Smooth muscle cell (in vitro differentiated cells): Measurements from ENCODE around the gene EIPR1. TPM values are rescaled to one million over a fixed set of nuclear protein-coding genes. Genes with fewer than 3 reads are reported as not detected.

Source experiments
- DNase-seq: peaks from one replicate; lab custom pipeline; 2025; ENCODE audit not compliant: unreplicated experiment; lab: John Stamatoyannopoulos, UW
- H2AFZ ChIP-seq: fragments of 200-600 bp; sonication (generic); 2 replicates; pipeline ENCODE4 v1.6.0; 2016; ENCODE audit warnings: antibody characterized with exemption, low read depth, mild to moderate bottlenecking
- H3F3A ChIP-seq: fragments of 200-600 bp; sonication (generic); 2 replicates; pipeline ENCODE4 v1.6.0; 2017; ENCODE audit warnings: antibody characterized with exemption, low read depth
- H3K27ac ChIP-seq: fragments of 200-600 bp; sonication (generic); 2 replicates; pipeline ENCODE4 v1.5.1; 2016; ENCODE audit warnings: low read depth, mild to moderate bottlenecking
- H3K27me3 ChIP-seq: fragments of 200-600 bp; sonication (generic); 2 replicates; pipeline ENCODE4 v1.6.1; 2016; ENCODE audit warnings: low read depth, mild to moderate bottlenecking
- H3K36me3 ChIP-seq: fragments of 200-600 bp; sonication (generic); 2 replicates; pipeline ENCODE4 v1.5.1; 2016; ENCODE audit warnings: low read depth
- H3K4me1 ChIP-seq: fragments of 200-600 bp; sonication (generic); 2 replicates; pipeline ENCODE4 v1.5.1; 2016; ENCODE audit warnings: low read depth
- H3K4me2 ChIP-seq: fragments of 200-600 bp; sonication (generic); 2 replicates; pipeline ENCODE4 v1.6.0; 2016; ENCODE audit warnings: mild to moderate bottlenecking
- H3K4me3 ChIP-seq: fragments of 200-600 bp; sonication (generic); 2 replicates; pipeline ENCODE4 v1.5.1; 2016; ENCODE audit warnings: mild to moderate bottlenecking
- H3K79me2 ChIP-seq: fragments of 200-600 bp; sonication (generic); 2 replicates; pipeline ENCODE4 v1.6.0; 2016; ENCODE audit warnings: low read depth, mild to moderate bottlenecking
- H3K9ac ChIP-seq: fragments of 200-600 bp; sonication (generic); 2 replicates; pipeline ENCODE4 v1.6.0; 2016; ENCODE audit warnings: low read depth
- H3K9me3 ChIP-seq: fragments of 200-600 bp; sonication (generic); replicated peaks from 2 replicates; pipeline ENCODE4 v1.5.1; 2016; ENCODE audit warnings: low read depth
- H4K20me1 ChIP-seq: fragments of 200-600 bp; sonication (generic); 2 replicates; pipeline ENCODE4 v1.6.0; 2016; ENCODE audit warnings: low read depth
- CTCF ChIP-seq: fragments of 200-600 bp; sonication (generic); IDR thresholded peaks from 2 replicates; pipeline ENCODE4 v1.5.1; 2017; ENCODE audit warnings: borderline replicate concordance, mild to moderate bottlenecking, antibody characterized with exemption; ENCODE audit not compliant: insufficient read depth, poor library complexity, severe bottlenecking
- WGBS: methylation state at CpG from one replicate; pipeline ENCODE4 v1.1.7; 2016; ENCODE audit warnings: low lambda C conversion rate; 5-methylcytosine and 5-hydroxymethylcytosine counted together
- polyA plus RNA-seq: library from polyadenylated mRNA; unstranded; fragments of >200 nt; fragmentation: Nextera tagmentation; extraction: Ambion mirVana; gene quantifications from 2 replicates; pipeline ENCODE4 v1.2.1, GENCODE V29; 2016
- total RNA-seq: library from RNA; depleted of rRNA; stranded (reverse); fragments of >200 nt; gene quantifications from 2 replicates; pipeline ENCODE4 v1.2.3, GENCODE V29; 2014

Gene EIPR1
- total and polyA plus RNA-seq, 2 experiments from 2014 or later: 18.5 to 23.1 TPM

GRCh38 chr2:3208591-3208990 lies 169.0 kb downstream of the EIPR1 start:
- Histone ChIP-seq H4K20me1 (no peaks in the 10 kb centered on the region), H3K79me2 (no peaks in the 10 kb centered on the region), H2AFZ (no peak overlapping the region), H3K27me3 (no peaks in the 10 kb centered on the region), H3K27ac (no peak overlapping the region), H3K4me1 (no peaks in the 10 kb centered on the region), H3K36me3 (no peaks in the 10 kb centered on the region), H3K9me3 (no peaks in the 10 kb centered on the region), H3K4me2 (no peak overlapping the region), H3K4me3 (no peak overlapping the region), H3K9ac (no peak overlapping the region), H3F3A (no peaks in the 10 kb centered on the region)
- WGBS: 98% methylated on average over 12 of the region's 12 CpGs
- TF ChIP-seq CTCF: no peak
- no peak for DNase-seq

- Histone ChIP-seq H3K27ac (no peak overlapping the region), H3K4me2 (no peak overlapping the region), H3K9me3 (no peaks in the 10 kb centered on the region), H3K9ac (no peak overlapping the region), H3F3A (no peaks in the 10 kb centered on the region), H3K4me1 (no peaks in the 10 kb centered on the region), H2AFZ (no peak overlapping the region), H4K20me1 (no peaks in the 10 kb centered on the region), H3K27me3 (no peaks in the 10 kb centered on the region), H3K79me2 (no peaks in the 10 kb centered on the region), H3K36me3 (no peaks in the 10 kb centered on the region), H3K4me3 (no peak overlapping the region)
- no peak for DNase-seq
- WGBS: 94% methylated on average over 5 of the region's 5 CpGs
- TF ChIP-seq CTCF: no peak
These were observed 169.4 kb downstream of the EIPR1 start for GRCh38 chr2:3208179-3208578.

GRCh38 chr2:3207091-3207491 lies 170.5 kb downstream of the EIPR1 start:
- Histone ChIP-seq H3K4me3 (no peak overlapping the region), H4K20me1 (no peaks in the 10 kb centered on the region), H3K4me1 (no peaks in the 10 kb centered on the region), H3K79me2 (no peaks in the 10 kb centered on the region), H3K27ac (no peak overlapping the region), H3K36me3 (no peaks in the 10 kb centered on the region), H2AFZ (no peak overlapping the region), H3K4me2 (no peak overlapping the region), H3K9ac (no peak overlapping the region), H3K27me3 (no peaks in the 10 kb centered on the region), H3F3A (no peaks in the 10 kb centered on the region), H3K9me3 (no peaks in the 10 kb centered on the region)
- TF ChIP-seq CTCF: no peak
- DNase-seq: no peak
- WGBS: 98% methylated on average over 10 of the region's 10 CpGs

- no peak overlapping the region for H3K27ac ChIP-seq
- 96% methylated on average over 4 of the region's 4 CpGs for WGBS
- no peaks in the 10 kb centered on the region for H3K4me1 ChIP-seq
- no peak for TF ChIP-seq CTCF
- H3K36me3 ChIP-seq: no peaks in the 10 kb centered on the region
- no peaks in the 10 kb centered on the region for H4K20me1 ChIP-seq
- no peak for DNase-seq
- H3K9me3 ChIP-seq: no peaks in the 10 kb centered on the region
- no peak overlapping the region for H3K9ac ChIP-seq
- H3K4me2 ChIP-seq: no peak overlapping the region
- no peak overlapping the region for H3K4me3 ChIP-seq
- no peaks in the 10 kb centered on the region for H3F3A ChIP-seq
- no peak overlapping the region for H2AFZ ChIP-seq
- H3K27me3 ChIP-seq: no peaks in the 10 kb centered on the region
- no peaks in the 10 kb centered on the region for H3K79me2 ChIP-seq
These were observed 171.8 kb downstream of the EIPR1 start for GRCh38 chr2:3205845-3206244.
